Measurements from ENCODE around the gene XRCC1.

The XRCC1 gene

DNA sequence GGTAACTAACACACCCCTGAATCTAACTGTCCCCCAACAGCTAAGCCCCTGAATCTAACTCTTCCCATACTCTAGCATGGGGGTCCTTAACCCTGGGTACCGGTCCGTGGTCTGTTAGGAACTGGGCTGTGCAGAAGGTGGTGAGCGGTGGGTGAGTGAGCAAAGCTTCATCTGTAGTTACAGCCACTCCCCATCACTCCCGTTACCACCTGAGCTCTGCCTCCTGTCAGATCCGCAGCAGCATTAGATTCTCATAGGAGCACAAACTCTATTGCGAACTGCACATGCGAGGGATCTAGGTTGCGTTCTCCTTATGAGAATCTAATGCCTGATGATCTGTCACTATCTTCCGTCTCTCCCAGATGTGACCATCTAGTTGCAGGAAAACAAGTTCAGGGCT is 64.6 kb downstream of the XRCC1 start:
- no peak for DNase-seq

DNA sequence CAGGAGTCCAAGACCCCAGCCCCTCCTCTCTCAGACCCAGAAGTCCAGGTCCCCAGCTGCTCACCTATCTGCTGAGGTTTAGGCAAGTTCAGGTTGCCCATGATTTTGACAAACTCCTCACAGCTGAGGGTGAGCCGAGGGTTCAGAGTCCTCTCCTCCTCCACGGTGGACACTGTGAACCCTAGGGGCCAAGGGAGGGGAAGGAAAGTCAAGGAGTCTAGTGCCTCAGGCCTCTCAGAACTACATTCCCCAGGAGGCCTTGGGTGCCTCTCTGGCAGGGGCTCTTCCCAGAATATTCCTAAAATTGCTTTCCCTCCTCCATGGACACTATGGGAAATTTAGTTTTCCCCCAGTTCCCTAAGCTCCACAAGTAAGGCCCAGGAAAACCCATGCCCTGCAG is 67.4 kb downstream of the XRCC1 start:
- DNase-seq: no peak

DNA sequence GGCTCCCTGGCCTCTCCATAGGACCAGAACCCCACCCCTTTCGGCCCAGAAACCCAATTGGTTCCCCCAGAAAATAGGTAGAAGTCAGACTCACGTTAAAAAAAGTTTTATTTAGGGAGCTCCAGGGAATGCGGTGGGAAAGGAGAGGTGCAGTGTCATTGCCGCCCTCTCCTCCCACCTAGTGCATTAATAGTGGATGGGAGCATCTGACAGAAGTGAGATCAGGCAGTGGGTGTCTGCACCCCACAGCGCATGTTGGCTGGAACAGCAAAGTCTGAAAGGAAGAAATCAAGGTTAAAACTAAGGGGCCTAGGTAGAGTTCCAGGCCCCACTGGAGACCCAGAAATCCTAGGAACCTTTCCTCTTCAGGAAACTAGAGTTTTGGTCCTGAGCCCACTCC is 68.7 kb downstream of the XRCC1 start:
- DNase-seq: no peak

DNA sequence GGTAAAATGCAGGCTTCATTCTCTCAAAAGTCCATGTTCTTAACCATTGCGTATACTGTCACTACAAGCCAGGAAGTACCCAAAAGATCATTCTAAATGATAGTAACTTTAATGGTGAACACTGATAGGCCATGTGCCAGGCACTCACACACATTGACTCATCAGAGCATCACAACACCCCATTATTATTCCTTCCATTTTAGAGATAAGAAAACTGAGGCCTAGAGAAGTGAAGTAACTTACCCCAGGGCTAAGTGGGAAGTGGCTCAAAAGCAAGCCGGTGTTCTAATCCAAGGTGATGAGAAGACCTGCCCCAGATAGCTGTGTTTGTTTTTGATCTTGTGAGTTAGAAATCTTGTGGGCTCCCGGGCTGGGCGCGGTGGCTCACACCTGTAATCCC is 69.4 kb downstream of the XRCC1 start:
- DNase-seq: no peak

DNA sequence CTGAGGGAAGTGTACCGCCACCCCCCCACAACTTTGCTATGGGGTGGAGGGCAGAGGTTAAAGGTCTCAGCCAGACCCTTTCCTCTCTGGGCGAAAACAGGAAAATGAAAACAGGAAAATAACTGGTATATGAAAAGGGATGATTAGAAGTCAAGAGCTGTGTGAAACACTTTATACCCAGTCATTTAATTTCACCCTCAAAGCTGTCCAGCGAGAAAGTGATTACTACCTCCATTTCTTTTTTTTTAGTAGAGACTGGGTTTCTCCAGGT is 70.2 kb downstream of the XRCC1 start:
- no peak for DNase-seq

DNA sequence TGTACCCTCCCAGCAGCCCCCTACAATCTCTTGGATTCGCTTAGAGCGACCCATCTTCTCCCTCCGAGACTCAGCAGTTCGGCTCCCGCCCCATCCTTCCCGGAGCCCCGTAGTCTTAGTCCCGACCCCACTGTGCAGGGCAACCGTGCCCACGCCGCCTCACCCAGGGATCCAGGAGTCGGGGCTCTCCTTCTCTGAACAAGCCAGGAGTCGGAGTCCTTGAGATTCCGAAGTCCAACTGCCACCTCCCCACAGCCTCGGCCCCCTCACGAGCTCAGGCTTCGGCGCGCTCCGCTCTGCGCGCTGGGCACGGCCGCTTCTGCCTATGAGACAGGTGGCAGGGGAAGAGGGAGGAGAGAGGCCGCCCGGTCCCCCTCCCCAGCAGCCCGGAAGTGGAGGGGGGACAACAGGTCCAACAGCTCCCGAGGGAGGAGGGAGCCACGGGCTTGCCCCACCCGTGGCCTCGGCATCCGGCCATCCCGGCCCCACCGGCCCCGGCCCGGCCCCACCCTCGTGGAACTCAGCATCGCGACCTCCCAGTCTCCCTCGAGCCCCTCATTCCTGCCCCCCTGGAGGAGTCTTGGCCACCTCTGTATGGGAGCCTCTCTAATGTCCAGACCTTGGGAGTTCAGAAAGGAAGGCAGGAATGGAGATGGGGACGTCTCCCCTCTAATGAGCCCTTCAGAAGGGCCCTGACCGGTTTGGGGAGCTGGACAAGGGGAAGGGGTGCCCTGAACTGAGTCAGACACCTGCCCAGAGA is 70.7 kb downstream of the XRCC1 start, which contains the start of gene PHLDB3:
Gene PHLDB3 (minus strand): TSS at position 321 of the 760 bp plus-strand sequence. CDS start 628 bp downstream, outside the sequence.
- DNase-seq: peak; percentile 17

DNA sequence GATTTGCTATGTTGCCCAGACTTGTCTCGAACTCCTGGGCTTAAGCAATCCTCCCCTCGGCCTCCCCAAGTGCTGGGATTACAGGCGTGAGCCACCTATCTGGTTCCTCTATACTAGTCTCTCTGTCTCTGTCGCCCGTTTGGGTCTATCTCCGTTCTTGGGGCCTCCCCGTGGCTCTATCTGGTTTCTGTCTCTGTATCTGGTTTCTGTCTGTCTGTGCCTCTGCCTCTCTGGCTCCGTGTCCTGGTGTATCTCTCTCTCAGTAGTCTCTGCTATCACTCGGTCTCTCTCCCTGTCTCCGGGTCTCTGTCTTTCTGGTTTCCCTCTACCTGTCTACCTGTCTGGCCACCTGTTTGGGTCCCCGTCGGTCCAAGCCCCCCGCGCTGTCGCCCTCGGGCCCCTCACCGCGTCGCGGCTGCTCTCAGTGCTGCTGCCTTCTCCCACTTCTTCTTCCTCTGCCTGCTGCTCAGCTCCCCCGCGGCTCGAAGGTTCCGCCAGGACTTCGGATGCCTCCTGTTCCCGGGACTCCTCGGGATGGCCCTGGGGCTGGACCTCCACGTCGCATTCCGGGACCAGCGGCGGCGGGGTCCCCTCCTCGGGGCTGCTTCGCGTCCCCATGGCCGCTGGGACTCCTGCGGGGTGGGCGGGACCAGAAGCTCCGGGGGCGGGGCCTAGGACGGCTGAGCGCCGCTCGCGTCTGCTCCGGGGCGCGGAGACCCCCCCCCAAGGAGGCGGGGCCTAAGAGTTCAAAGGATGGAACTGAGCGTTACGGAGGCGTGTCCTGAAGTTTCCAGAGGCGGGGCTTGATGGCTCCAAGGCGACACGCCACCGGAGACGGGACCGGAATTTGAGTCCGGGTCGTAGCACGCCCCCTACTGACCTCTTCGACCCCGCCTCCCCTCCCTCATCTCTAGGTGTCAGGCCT is 71.6 kb downstream of the XRCC1 start:
- DNase-seq: peak; percentile 78

DNA sequence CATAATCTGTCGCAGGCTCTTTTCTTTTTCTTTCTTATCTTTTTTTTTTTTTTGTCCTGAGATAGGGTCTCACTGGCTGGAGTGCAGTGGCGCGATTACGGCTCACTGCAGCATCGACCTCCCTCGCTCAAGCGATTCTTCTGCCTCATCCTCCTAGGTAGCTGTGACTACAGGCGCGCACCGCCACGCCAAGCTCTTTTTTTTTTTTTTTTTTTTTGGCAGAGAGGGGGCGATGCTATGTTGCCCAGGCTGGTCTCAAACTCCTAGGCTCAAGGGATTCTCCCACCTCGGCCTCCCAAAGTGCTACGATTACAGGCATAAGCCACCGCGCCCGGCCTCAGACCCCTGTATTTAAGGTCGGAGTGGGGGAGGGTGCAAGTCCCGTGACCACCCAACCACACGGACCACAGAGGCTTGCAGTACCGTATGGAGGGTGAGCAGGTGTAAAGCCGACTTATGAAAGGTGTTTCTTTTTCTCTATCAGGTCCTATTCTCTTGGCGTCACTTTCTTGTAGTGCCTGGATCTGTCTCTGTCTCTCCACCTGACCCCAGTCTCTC is 72.8 kb downstream of the XRCC1 start:
- no peak for DNase-seq

DNA sequence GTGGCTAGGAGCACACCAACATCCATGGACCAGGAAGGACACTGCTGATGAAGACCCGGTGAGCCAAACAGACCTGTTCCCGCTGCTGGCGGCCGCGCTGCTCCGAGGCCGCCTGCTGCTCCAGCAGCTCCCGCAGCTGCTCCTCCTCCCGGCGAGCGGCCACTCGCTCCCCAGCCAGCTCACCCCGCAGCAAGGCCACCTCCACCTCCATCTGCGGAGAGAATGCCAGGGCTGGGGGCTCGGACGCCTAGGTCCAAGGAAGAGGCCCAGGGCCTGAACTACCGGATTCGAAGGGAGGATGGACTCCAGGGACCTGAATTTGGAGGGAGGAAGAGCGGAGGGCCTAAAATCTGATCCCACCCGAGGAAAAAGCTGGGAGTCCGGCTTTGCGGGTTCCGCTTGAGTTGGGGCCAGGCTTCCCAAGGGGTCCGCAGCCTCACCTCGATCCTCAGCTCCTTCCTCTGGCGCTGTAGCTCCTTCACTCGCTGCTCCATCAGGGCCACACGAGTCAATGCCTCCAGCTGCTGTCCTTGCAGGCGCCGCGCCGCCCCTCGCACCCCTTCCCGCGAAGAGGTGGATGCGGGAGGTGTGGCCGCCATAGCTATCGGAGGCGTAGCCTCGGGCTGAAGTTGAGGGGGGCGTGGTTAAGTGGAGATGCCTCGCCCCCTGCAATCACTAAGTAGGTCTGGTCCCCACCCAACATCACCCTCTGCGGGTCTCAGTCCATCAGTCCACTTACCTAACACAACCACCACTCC is 73.5 kb downstream of the XRCC1 start:
- no peak for DNase-seq

DNA sequence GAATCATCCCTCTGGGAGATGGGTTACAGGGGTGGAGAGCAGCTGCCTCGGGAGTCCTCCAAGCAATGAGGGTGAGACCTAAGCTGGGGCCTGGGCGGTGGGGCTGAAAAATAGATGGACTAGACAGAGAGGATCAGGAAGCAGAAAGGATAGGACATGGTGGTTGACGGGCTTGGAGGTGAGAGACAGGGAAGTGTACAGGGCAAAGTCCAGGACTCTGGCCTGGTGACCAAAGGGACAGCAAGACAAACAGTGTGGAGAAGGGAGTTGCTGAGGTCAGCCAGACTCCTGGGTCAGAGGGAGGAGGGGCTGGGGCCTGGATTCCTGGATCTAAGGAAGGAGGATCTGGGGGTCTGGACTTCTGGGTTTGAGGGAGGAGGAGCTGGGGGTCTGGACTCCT is 76.3 kb downstream of the XRCC1 start:
- DNase-seq: no peak

DNA sequence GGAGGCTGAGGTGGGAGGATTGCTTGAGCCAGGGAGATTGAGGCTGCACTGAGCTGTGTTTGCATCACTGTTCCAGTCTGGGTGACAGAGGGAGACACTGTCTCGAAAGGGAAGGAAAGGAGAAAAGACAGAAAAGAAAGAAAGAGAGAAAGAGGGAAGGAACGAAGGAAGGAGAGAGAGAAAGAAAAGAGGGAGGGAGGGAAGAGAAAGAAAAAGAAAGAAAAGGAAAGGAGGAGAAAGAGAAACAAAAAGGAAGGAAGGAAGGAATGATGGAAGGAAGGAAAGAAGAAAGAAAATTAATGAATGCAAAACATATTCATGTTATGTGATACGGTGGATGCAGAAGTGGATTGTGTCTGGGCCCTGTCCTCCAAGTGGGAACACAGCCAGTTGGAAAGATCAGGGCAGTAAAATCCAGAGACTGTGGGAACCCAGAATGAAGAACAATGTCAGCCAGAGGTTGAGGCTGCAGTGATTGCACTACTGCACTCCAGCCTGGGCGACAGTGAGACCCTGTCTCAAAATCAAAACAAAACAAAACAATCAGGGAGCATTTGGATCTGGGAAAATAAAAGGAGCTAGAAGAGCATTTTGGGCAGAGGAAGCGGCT is 77.0 kb downstream of the XRCC1 start:
- DNase-seq: no peak

DNA sequence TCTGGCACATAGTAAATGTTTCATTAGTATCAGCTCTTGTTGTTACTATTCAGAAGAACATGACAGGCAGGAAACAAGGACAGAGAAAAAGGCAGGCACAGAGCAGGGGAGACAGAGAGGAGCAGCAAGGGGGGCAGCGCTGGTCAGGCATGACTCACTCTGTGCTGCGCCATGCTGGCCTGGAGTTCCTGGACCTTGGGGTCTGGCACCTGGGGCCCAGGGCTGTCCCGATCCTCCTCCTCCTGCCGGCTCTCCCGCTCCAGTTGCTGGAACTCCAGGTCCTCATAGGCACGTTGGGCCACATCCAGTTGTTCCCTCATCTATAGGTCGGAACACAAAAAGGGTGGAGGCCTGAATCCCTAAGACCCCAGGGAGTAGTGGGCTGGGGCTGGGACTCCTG is 78.4 kb downstream of the XRCC1 start:
- no peak for DNase-seq

DNA sequence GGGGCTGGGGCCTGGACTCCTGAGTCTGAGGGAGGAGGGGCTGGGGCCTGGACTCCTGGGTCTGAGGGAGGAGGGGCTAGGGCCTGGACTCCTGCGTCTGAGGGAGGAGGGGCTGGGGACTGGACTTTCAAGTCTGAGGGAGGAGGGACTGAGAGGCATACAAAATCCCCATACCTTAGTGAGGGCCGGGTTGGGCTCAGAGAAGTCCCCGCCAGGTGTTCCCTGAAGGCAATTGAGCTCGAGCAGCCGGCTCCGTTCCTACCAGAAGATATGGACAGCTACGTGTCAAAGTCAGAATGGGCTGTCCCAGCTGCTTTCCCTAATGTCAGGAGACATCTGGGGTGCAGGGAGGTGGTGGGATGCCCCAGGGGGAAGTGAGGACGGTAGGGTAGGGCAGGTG is 80.2 kb downstream of the XRCC1 start:
- no peak for DNase-seq
